C4-2B (cell line): ENCODE results near the gene IL27RA.

ENCODE experiments used
- ZFX ChIP-seq: fragments of 450-650 bp; IDR thresholded peaks from 2 replicates; pipeline ENCODE4 v1.6.1; 2017
- TF ChIP-seq, protein P1 (sequence below): fragments of 450-650 bp; conservative IDR thresholded peaks from 2 replicates; pipeline ENCODE4 v1.5.1; 2017; ENCODE audit warnings: mild to moderate bottlenecking

DNA sequence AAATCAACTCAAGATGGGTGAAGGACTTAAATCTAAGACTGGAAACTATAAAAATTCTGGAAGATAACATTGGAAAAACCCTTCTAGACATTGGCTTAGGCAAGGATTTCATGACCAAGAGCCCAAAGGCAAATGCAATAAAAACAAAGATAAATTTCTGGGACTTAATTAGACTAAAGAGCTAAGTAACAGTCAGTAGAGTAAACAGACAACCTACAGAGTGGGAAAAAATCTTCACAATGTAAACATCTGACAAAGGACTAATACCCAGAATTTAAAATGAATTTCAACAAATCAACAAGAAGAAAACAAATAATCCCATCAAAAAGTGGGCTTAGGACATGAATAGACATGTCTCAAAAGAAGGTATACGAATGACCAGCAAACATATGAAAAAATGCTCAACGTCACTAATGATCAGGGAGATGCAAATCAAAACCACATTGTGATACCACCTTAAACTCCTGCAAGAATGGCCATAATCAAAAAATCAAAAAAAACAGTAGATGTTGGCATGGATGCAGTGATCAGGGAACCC, 19.1 kb upstream of the IL27RA start:
- TF ChIP-seq, protein P1, sequence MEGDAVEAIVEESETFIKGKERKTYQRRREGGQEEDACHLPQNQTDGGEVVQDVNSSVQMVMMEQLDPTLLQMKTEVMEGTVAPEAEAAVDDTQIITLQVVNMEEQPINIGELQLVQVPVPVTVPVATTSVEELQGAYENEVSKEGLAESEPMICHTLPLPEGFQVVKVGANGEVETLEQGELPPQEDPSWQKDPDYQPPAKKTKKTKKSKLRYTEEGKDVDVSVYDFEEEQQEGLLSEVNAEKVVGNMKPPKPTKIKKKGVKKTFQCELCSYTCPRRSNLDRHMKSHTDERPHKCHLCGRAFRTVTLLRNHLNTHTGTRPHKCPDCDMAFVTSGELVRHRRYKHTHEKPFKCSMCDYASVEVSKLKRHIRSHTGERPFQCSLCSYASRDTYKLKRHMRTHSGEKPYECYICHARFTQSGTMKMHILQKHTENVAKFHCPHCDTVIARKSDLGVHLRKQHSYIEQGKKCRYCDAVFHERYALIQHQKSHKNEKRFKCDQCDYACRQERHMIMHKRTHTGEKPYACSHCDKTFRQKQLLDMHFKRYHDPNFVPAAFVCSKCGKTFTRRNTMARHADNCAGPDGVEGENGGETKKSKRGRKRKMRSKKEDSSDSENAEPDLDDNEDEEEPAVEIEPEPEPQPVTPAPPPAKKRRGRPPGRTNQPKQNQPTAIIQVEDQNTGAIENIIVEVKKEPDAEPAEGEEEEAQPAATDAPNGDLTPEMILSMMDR: no peak
- no peak for TF ChIP-seq ZFX
